Measurements from ENCODE around the gene STARD10.
"Not testable (repeated sequence)": the region's sequence is repeated elsewhere in the genome, so short reads cannot be mapped to it uniquely, and the experiment has no call there.

STARD10 gene

GRCh38 chr11:72826191-72826941, 32.5 kb upstream of the STARD10 start:
- H3K4me3 ChIP-seq (ENCODE audit: low read depth, low read length), result no peak overlapping the region

GRCh38 chr11:72825661-72826060, 31.8 kb upstream of the STARD10 start:
- no peak overlapping the region for H3K4me3 ChIP-seq (ENCODE audit: low read depth, low read length)

- no peak overlapping the region for H3K4me3 ChIP-seq (ENCODE audit: low read depth, low read length)
These were observed 31.1 kb upstream of the STARD10 start for GRCh38 chr11:72824811-72825505.

GRCh38 chr11:72824020-72824419, 30.2 kb upstream of the STARD10 start:
- H3K4me3 ChIP-seq (ENCODE audit: low read depth, low read length), result no peak overlapping the region

- H3K4me3 ChIP-seq (ENCODE audit: low read depth, low read length), result no peak overlapping the region
These were observed 29.4 kb upstream of the STARD10 start for GRCh38 chr11:72823105-72823804.

GRCh38 chr11:72821920-72822799, 28.3 kb upstream of the STARD10 start:
- H3K4me3 ChIP-seq (ENCODE audit: low read depth, low read length), result peak overlapping the region; percentile 64

GRCh38 chr11:72821221-72821919, 27.5 kb upstream of the STARD10 start:
- peak overlapping the region; percentile 64 for H3K4me3 ChIP-seq (ENCODE audit: low read depth, low read length)

GRCh38 chr11:72820439-72821139, 26.7 kb upstream of the STARD10 start:
- H3K4me3 ChIP-seq (ENCODE audit: low read depth, low read length), result no peak overlapping the region

GRCh38 chr11:72818971-72819370, 25.1 kb upstream of the STARD10 start:
- no peak overlapping the region for H3K4me3 ChIP-seq (ENCODE audit: low read depth, low read length)

GRCh38 chr11:72817966-72818365, 24.1 kb upstream of the STARD10 start:
- H3K4me3 ChIP-seq (ENCODE audit: low read depth, low read length), result no peak overlapping the region

- H3K4me3 ChIP-seq (ENCODE audit: low read depth, low read length), result no peak overlapping the region
These were observed 22.6 kb upstream of the STARD10 start for GRCh38 chr11:72816404-72816990.

GRCh38 chr11:72815110-72815618, 21.3 kb upstream of the STARD10 start:
- peak overlapping the region; percentile 89 for H3K4me3 ChIP-seq (ENCODE audit: low read depth, low read length)

- peak within 1 kb of the TSS; percentile 89 for H3K4me3 ChIP-seq (ENCODE audit: low read depth, low read length)
These were observed 20.7 kb upstream of the STARD10 start, which contains the start of gene ATG16L2 for GRCh38 chr11:72814286-72815109. TSS of gene ATG16L2 (plus strand) at chr11:72814411. CDS start at chr11:72814446, 35 bp downstream.

- H3K4me3 ChIP-seq (ENCODE audit: low read depth, low read length), result peak overlapping the region; percentile 89
These were observed 20.0 kb upstream of the STARD10 start for GRCh38 chr11:72813740-72814285.

- H3K4me3 ChIP-seq (ENCODE audit: low read depth, low read length), result peak overlapping the region; percentile 89
These were observed 19.3 kb upstream of the STARD10 start for GRCh38 chr11:72812967-72813739.

GRCh38 chr11:72812604-72812966, 18.7 kb upstream of the STARD10 start:
- no peak overlapping the region for H3K4me3 ChIP-seq (ENCODE audit: low read depth, low read length)

- H3K4me3 ChIP-seq (ENCODE audit: low read depth, low read length), result not testable (repeated sequence)
These were observed 17.8 kb upstream of the STARD10 start for GRCh38 chr11:72811686-72812085.

Measured in iPS-11a (cell line).